NCI-H2029 treated with DMSO at 0.1 percent for 48 hours (cell line): ENCODE data around the gene GRM7.

ENCODE experiments used
- DNase-seq: peaks from one replicate; lab custom pipeline; 2025; lab: John Stamatoyannopoulos, UW

The GRM7 gene

DNA sequence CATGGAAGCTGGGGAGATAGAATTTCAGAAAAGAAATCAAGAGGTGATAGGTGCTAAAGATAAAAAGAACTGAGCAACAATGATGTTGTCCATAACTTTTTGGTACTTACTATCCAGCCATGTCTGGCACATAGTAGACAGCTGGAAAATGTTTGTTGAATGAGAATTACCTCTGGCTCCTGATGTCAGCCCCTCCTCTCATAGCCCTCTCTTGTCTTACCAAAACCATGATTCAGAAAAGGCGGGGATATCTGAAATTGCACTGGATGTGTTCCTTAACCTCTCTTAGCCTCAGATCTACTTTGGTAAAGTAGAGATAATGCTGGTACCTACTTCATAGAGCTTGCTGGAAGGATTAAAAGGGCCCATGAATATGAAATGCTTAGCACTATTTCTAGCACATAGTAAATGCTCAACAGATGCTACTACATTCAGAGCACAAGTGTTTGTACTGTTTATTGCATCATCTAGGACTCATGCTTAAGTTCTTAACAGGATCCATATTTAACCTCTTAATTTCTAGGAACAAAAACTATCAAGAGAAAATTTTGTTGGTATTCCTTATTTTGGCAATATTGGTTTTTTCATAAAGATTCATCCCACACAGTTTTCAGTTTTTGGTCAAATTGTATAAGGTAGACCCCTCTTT lies 859.9 kb downstream of the GRM7 start:
- no peak for DNase-seq

DNA sequence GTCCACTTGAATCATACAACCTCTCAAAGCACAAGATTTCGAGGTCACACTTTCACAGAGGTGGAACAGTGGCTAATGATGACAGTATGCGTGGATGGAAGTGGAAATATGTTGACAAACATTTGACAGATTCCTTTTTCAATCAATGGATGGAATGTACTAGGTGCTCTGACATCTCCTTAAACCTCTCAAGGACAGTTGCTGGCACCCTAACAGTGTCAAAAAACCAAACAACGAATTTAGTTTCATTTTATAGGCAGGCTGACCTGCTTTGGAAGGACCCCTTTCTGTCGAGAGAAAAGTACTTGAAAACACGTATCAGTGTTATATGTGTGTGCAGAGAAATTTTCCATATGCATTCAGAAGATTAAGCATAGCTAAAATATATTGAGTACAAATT lies 861.0 kb downstream of the GRM7 start:
- DNase-seq: no peak

DNA sequence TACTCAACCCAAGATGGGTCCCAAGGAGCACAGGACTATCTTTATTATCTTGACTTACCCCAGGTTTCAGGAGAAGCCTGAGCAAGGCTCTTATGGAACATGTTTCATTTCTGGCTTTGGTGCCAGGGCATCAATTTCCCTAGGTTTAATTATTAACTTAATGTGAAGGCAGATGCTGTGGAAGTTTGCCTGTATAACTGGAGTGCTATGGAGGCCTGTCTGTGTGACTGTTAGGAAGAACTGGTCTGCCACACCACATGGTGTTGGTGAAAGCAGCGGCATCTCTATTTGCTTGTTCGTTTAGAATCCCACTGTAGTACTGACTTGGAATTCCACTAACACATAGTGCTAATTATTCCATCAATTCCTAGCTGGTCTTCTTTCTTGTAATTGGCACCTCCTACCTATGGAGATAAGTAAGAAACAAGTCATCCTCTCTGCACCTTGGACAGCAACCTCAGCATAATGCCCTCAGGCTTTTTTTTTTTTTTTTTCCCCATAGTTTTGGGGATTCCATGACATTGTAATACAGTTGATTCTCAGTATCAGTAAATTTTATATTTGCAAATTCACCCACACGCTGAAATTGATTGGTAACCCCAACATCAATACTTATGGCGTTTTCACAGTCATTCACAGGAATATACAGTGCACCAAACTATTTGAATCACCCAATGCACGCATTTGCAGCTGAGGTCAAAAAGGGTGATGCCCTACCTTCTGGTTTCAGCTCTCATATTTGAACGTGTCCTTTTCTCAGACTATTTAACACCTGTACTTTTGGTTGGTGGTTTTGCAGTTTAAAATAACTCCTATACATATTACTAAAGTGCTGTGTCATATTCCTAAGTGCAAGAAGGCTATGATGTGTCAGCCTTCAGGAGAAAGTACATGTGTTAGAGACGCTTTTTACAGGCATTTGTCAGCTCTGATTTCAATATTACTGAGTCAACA lies 867.9 kb downstream of the GRM7 start:
- no peak for DNase-seq

DNA sequence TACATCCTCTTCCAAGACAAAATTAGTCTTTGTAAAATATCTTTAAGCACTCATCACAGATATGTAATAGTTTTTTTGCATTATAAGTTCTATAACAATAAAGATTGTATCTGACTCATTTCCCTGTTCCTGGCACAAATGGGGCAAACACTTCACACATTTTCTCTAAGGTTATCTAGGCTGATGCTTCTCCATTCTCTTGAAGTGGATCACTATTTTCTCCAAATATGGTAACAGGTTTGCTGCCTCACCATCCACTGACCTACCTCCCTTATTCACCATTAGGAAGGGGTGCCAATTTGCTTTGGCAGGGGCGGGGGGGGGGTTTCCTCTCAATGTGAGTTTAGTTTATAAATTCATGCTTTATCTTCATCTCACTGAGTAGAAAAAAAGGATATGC lies 873.0 kb downstream of the GRM7 start:
- DNase-seq: no peak

DNA sequence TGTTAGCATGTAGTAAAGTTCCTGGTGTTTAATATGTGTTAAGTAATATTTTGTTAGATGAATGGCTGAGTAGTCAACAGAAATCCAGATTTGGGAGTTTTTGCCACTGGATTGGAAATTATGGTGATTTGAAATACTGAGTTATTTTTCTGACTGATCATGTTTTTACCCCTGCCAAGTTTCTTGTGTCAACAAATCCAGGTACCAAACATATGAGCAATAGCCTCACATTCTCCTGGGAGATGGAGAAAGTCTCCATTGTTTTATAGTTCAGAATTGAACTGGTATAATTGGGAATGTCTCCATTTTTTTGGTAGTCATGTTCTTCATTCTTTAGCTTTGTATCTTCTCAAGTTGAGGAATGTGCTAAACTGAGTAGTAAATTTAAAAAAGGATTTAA lies 873.5 kb downstream of the GRM7 start:
- no peak for DNase-seq

DNA sequence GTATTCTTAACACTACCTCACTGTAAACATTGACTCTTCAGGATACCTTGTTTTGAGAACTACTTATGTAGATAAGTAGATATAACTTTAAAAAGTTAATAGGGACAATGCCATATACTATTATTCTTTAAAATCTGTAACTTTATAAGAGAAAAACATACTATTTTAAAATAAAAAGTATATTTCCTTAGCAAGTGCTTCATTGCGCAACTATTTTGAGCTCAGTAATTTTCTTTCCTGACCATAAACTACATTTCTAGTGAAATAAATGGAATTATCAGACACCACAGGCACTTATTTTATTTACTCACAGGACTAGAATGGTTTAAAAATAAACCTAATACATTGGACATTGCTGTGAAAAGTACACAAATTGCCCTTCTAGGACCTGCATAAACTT lies 876.3 kb downstream of the GRM7 start:
- no peak for DNase-seq

DNA sequence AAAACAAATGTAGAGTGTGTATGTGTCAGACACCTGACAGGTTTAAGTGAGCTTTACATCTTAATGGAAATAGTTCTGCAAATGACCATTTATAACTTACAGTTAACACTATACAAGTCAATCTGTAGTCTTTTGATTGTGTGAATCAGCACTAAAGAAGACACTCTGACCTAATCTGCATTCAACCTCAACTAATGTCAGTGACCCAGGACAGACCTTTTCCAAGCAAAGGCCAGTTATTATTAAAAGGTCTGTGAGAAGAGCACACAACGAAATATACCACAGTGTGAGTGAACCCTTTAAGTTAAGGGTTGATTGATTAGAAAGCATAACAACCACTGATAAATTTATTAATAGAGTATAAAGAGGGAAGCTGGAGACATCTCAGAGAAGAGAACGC lies 878.8 kb downstream of the GRM7 start:
- no peak for DNase-seq

DNA sequence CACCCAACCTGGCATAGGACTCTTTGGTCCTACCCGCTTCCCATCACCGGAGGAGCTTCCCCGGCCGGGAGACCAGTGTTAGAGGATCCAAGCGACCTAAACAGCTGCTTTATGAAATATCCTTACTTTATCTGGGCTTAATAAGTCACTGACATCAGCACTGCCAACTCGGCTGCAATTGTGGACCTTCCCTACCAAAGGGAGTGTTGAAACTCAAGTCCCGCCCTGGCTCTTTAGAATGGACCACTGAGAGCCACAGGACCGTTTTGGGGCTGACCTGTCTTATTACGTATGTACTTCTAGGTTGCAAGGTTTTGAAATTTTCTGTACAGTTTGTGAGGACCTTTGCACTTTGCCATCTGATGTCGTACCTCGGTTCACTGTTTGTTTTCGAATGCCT lies 879.5 kb downstream of the GRM7 start:
- no peak for DNase-seq

DNA sequence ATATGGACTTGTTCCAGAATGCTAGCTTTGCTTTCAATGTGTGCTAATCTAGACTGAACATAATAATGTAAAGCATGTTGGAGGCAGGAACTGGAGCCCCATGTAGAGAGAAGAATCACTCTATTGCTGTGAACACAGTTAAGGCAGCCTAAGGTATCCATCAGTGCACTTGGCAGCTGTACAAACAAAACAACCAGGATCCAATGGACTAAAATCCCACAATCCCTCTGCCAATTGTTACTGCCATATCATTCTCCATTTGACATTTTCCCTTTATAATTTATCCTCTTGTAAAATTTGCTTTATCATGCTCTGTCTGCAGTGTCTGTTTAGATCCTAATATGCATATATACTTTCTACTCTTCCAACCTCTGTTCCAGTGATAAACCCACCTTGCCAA lies 883.9 kb downstream of the GRM7 start:
- DNase-seq: no peak

DNA sequence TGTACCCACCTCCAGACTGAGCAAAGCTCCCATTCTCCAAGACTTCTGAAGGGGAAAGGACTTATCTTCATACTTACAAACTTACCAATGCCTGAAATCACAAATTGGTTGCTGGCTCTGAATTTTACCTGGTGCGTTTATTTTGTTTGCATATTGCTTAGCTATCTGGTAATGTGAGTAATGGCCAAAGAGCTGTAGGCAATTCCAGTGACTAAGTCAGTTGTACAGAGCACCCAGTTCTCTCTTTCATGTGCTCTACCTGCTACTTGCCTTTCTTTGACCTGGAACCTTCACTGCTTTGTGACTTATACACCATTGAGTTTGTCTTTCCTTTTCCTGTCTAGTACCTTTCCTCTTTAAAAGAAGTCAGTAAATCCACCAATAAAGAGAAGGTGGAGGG lies 884.8 kb downstream of the GRM7 start:
- DNase-seq: no peak

DNA sequence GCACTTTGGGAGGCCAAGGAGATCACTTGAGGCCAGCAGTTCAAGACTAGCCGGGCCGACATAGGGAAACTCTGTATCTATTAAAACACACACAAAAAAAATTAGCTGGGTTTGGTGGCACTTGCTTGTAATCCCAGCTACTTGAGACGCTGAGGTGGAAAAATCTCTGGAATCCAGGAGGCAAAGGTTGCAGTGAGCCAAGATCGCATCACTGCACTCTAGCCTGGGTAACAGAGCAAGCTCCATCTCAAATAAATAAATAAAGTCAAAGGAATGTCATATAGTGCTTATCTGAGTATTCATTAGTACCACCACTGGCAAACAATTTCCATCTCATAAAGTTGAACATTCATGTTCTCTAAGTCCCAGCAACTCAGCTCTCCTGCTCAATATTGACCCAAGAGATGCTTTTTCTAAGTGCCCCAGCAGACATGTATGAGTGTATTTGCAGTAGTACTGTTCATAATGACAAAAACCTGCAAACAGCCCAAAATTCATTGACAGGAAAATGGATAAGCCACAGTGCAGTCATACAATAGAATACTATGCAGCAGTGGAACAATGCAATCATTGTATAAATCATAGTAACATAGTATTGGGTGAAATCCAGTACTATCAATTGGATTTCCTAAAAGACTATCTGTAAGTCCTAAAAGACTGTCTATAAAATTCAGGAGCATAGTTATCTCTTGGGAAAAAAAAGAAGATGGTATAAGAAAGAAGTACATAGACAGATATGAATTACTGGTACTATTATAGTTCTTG lies 889.2 kb downstream of the GRM7 start:
- DNase-seq: no peak

DNA sequence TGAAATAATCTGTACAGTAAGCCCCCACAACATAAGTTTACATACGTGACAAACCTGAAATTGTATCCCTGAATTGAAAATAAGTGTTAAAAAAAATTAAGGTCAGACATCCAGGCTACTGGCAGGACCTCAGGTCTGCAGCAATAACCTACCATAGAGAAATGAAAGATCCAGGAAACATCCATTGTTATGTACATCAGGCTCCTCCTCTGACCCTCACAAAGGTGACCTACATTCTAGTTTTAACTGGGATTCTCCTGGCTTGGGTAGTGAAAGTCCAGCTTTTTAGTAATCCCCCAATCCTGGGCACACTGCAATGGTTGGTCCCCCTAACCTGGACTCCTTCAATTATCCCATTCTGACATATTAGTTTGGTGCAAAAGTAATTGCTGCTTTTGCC lies 891.1 kb downstream of the GRM7 start:
- no peak for DNase-seq

DNA sequence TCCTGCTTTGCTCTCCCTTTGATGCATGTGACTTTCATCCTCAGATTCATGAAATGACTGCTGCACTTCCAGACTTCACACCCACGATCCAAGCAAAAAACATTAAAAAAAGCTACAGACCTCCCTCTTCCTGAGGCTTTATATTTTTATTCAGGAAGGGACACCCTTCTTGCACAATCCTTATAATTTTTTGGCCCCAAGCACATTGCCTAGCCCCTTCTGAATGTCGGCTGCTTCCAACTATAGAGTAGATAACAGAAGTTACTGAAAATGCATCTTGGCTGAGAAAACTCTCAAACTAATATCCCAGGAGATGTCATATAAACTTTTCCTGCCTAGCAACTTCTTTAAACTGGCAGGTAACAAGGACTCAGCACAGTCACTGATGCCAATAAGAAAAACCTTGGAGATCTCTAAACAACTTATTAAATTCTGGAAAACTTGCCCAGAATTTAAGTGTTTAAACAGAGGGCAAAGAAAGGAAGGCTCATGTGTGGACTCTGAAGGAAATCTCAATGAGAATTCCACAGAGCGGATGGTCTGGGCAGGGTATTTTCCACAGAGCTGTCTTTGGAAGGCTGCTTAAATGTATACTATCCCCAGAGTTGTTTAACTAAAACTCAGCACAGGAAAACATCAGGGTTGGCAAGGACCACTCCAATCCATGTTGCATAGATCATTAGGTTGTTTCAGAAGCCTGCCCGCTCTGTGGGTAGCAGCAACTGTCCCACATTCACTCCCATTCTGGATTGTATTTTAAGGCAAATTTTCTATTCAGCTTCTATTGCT lies 893.9 kb downstream of the GRM7 start:
- DNase-seq: no peak

DNA sequence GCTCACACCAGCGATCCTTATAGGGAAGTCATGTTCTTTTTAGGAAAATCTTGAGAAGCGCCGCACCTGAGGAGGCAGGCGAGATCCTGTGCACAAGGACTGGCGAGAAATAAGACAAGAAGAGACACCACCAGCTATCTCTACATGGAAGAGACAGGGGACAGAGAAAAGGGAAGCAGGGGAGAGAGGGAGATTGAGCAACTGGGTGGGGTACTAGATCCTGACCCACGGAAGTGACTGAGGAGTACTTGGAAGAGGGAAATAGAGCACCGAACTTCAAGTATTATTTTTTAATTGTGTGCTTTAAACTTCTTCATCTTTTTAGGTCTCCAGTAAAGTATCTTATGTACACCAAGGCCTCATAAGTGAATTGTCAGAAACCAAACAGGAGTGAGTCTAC lies 898.7 kb downstream of the GRM7 start:
- no peak for DNase-seq

DNA sequence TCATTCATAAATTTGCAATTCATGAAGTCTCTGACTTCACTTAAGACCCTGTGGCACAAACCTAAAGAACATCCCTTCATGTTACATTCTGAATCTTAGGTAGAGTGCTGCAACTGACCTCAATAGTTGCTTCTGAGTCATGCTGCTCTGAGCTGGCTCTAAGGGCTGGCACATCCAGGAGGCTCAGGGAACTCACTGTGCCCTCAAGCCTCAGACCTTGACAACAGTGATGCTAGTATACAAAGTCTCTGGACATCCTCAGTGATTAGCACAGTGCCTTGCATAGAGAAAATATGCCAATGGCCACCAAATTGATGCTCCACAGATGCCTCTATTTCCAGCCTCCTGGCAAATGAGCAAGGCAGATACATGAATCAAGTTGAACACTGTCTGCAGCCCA lies 899.8 kb downstream of the GRM7 start:
- DNase-seq: no peak

DNA sequence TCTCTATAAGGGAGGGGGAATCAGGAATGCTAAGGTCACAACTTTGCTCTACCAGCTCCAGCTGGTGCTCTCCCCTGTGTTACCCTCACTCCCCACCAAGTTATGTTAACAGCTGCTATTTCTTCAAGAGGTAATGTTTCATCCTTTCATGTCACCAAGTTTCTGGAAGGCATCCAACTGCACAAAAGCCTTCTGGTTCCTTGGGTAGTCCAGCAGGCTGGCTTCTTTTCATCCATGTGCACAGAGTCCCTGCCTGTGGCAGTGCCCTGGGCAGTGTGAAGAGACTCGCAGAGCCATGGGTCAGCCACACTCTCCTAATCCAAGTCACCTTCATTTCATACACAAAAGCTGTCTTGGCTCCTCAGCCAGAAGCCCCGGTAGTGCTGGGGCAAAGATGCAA lies 903.2 kb downstream of the GRM7 start:
- DNase-seq: no peak

DNA sequence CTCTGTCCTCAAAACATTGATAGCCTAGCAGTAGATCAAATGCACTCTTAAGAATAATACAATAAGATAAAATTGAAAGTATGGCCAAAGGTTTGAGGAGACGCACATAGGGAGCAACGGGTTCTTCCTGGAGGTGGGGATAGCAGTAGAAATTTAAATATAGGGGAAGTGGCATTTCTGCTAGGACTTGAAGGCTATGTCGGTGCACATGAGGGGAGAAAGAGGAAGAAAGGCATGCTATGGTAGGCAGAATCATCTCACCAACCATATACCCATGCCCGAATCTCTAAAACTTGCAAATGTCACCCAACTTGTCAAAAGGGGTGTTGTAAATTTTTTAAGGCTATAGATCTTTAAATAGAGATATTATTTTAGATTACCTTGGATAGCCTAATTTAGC lies 905.6 kb downstream of the GRM7 start:
- no peak for DNase-seq

DNA sequence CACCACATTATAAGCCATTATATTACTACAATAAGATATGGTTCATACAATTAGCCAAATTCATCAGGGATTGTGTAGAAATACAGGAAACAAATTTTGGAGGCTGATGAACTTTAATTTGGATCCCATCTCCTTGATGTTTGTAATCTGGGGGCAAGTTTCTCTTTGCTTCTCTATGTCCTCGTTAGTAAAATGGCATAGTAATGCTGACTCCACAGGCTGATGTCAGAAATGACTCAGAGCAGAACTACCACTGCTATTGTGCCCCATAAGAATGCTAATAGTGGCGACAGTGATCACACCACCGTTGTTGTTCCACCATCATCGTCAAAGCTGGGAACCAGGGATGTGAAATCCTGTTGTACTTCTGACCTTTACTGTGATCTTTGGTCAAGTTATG lies 918.4 kb downstream of the GRM7 start:
- no peak for DNase-seq

DNA sequence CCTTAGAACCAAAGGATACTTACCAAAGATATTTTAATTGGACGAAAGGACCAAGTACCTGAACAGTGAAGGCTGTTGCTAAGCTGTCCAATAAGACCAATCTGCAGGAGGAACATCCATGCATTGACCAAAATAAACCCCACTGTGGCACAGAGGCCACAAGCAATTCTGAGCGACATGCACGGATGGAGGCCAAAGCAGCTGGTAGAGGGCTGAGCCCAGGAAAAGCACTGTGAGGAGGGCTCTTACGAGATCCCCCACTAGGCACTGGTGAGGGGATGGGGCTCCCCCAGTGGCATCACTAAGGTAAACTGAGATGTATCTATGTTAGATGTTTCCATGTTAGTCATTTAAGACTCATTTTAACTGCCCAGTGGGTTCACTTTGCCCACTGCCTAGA lies 920.5 kb downstream of the GRM7 start:
- DNase-seq: no peak

DNA sequence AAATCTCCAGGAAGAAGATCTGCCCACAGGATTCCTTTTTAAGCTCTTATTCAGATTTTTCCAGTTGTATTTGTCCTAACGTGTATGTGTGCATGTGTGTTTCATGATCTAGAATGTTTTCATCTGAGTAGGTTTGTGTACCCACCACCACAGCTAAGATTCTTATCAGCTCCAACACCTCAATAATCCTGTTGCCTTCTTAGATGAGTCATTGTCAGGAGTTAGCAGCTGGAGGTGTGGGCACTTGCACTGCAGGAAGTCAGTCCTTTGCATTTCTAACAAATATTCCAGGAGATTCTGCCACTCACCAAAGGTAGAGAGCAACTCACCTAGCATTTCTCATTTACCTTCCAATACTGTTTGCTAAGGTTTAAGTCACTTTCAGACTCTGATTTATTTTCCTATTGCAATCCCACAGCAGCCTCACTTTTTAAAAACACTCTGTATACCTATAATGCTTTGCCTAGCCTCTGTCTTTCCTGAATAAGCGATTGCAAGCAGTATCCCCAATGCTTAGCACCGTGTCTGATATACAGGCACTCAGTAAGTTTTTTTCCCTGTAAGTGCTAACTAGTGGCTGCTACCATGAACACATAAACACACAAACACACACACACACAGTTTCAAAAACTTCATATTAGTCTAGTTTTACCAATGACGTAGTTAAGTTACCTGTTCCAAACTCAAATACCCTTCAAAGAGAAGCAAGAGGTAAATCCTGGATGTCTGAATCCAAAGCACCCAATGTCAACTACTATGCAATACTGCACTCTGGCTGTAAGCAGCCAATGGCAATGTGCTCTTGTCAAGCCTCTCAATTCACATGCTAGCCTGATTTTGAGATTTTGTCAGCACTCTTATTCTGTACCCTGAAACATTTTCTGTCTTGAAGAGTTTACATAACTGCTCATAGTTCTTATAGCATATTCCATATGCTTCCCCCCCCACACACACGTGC lies 927.2 kb downstream of the GRM7 start:
- DNase-seq: no peak

DNA sequence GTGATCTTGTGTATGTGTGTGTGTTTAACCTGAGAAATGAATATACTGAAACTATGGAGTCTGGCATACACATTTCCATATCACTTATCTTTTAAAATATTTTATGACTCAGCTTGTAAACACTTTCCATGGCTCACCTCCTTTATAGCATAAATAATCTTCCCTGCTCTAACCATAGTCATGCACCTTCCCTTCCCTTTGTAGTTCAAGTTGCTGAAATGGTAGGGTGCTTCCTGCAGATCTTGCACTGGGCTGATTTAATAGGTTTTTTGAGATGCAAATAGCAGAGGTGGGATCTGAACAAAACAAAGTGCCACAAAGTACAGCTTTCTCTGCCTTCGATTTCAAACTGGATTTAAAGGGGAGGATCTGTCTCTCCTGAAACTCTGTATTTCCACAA lies 928.0 kb downstream of the GRM7 start:
- DNase-seq: no peak
